GM23248 (cell line): Measurements from ENCODE around the gene SEZ6. TPM values are rescaled to one million over a fixed set of nuclear protein-coding genes. Genes with fewer than 3 reads are reported as not detected.

ENCODE experiments used
- DNase-seq: peaks from one replicate; pipeline ENCODE4 v3.0.0-alpha.2; 2015
- H2AFZ ChIP-seq: fragments of 200-600 bp; sonication (generic); 2 replicates; pipeline ENCODE4 v1.6.1; 2016; ENCODE audit warnings: antibody characterized with exemption
- H3F3A ChIP-seq: fragments of 200-600 bp; sonication (generic); 2 replicates; pipeline ENCODE4 v1.6.1; 2016; ENCODE audit warnings: mild to moderate bottlenecking, antibody characterized with exemption, mixed run types; ENCODE audit not compliant: insufficient read depth
- H3K27ac ChIP-seq: fragments of 200-600 bp; sonication (generic); 2 replicates; pipeline ENCODE4 v1.5.1; 2016; ENCODE audit warnings: mild to moderate bottlenecking
- H3K27me3 ChIP-seq: fragments of 200-600 bp; sonication (generic); replicated peaks from 2 replicates; pipeline ENCODE4 v1.6.1; 2016; ENCODE audit warnings: mild to moderate bottlenecking; ENCODE audit not compliant: insufficient read depth
- H3K36me3 ChIP-seq: fragments of 200-600 bp; sonication (generic); 2 replicates; pipeline ENCODE4 v1.6.1; 2016; ENCODE audit warnings: low read depth, mild to moderate bottlenecking
- H3K4me1 ChIP-seq: fragments of 200-600 bp; sonication (generic); 2 replicates; pipeline ENCODE4 v1.6.1; 2016; ENCODE audit warnings: mild to moderate bottlenecking; ENCODE audit not compliant: insufficient read depth
- H3K4me2 ChIP-seq: fragments of 200-600 bp; sonication (generic); one replicate; pipeline ENCODE4 v1.6.1; 2016; ENCODE audit warnings: mild to moderate bottlenecking; ENCODE audit not compliant: unreplicated experiment
- H3K4me3 ChIP-seq: fragments of 200-600 bp; sonication (generic); 2 replicates; pipeline ENCODE4 v1.5.1; 2016; ENCODE audit warnings: mild to moderate bottlenecking
- H3K79me2 ChIP-seq: fragments of 200-600 bp; sonication (generic); 2 replicates; pipeline ENCODE4 v1.6.1; 2016; ENCODE audit warnings: mild to moderate bottlenecking; ENCODE audit not compliant: insufficient read depth
- H3K9ac ChIP-seq: fragments of 200-600 bp; sonication (generic); 2 replicates; pipeline ENCODE4 v1.6.1; 2016; ENCODE audit warnings: mild to moderate bottlenecking
- H3K9me2 ChIP-seq: fragments of 200-600 bp; sonication (generic); 2 replicates; pipeline ENCODE4 v1.6.1; 2016; ENCODE audit warnings: mixed run types, mild to moderate bottlenecking, moderate library complexity; ENCODE audit not compliant: insufficient read depth
- H3K9me3 ChIP-seq: fragments of 200-600 bp; sonication (generic); one replicate; pipeline ENCODE4 v1.6.1; 2017; ENCODE audit warnings: low read depth
- H4K20me1 ChIP-seq: fragments of 200-600 bp; sonication (generic); 2 replicates; pipeline ENCODE4 v1.6.0; 2016; ENCODE audit not compliant: insufficient read depth
- EZH2 ChIP-seq: fragments of 200-600 bp; sonication (generic); IDR thresholded peaks from 2 replicates; pipeline ENCODE4 v1.6.1; 2018; ENCODE audit warnings: antibody characterized with exemption, mild to moderate bottlenecking; ENCODE audit not compliant: insufficient read depth, poor library complexity, severe bottlenecking
- EZH2phosphoT487 ChIP-seq: fragments of 200-600 bp; sonication (generic); IDR thresholded peaks from 2 replicates; pipeline ENCODE4 v1.6.1; 2018; ENCODE audit warnings: antibody characterized with exemption, moderate library complexity, mild to moderate bottlenecking, low read depth; ENCODE audit not compliant: insufficient read depth
- WGBS, 2 experiments: methylation state at CpG; one replicate each; pipeline ENCODE4 v1.1.6; 2015 to 2017; ENCODE audit warnings: low lambda C conversion rate in 2 of 2, low coverage in 1 of 2; ENCODE audit errors: missing lambda C conversion rate in 2 of 2; 5-methylcytosine and 5-hydroxymethylcytosine counted together
- in situ Hi-C: fragments of 300-500 bp; cut with MboI; formaldehyde crosslinking; loops from 2 replicates; pipeline ENCODE4 v1.15.0; 2020
- polyA plus RNA-seq: library from polyadenylated mRNA; unstranded; fragments of >200 nt; fragmentation: Nextera tagmentation; extraction: Ambion mirVana; gene quantifications from 2 replicates; pipeline ENCODE4 v1.2.1, GENCODE V29; 2016
- total RNA-seq: library from RNA; depleted of rRNA; stranded (reverse); fragments of >200 nt; shearing (Covaris generic); gene quantifications from 2 replicates; pipeline ENCODE4 v1.2.3, GENCODE V29; 2014

Gene SEZ6
- total and polyA plus RNA-seq, 2 experiments from 2014 or later = not detected

- Histone ChIP-seq H3K9me2 (no peaks in the 10 kb centered on the region), H4K20me1 (no peaks in the 10 kb centered on the region), H3K79me2 (no peaks in the 10 kb centered on the region), H3K4me1 (no peaks in the 10 kb centered on the region), H2AFZ (no peak overlapping the region), H3K9me3 (no peaks in the 10 kb centered on the region), H3F3A (no peaks in the 10 kb centered on the region), H3K4me3 (no peak overlapping the region), H3K4me2 (no peak overlapping the region), H3K27ac (no peak overlapping the region), H3K27me3 (peaks cover 15% of the 10 kb centered on the region), H3K36me3 (no peaks in the 10 kb centered on the region), H3K9ac (no peak overlapping the region)
- in situ Hi-C loops = no loop called here
- no peak for DNase-seq
- no peak for TF ChIP-seq EZH2phosphoT487
- TF ChIP-seq EZH2 = no peak
Observed at GRCh38 chr17:28989028-28989427, 16.8 kb downstream of the SEZ6 start.

GRCh38 chr17:28988475-28988874 lies 17.4 kb downstream of the SEZ6 start:
- no peaks in the 10 kb centered on the region for H3K4me1 ChIP-seq
- H2AFZ ChIP-seq = no peak overlapping the region
- H3K27me3 ChIP-seq = peaks cover 16% of the 10 kb centered on the region
- H3F3A ChIP-seq = no peaks in the 10 kb centered on the region
- H3K27ac ChIP-seq = no peak overlapping the region
- no peaks in the 10 kb centered on the region for H3K9me3 ChIP-seq
- no peak overlapping the region for H3K9ac ChIP-seq
- no peak overlapping the region for H3K4me3 ChIP-seq
- TF ChIP-seq EZH2 (no peak), EZH2phosphoT487 (no peak)
- WGBS, 2 experiments = 58 to 100% methylated on average over 1 of the region's 1 CpG
- no peaks in the 10 kb centered on the region for H4K20me1 ChIP-seq
- no peak for DNase-seq
- H3K79me2 ChIP-seq = no peaks in the 10 kb centered on the region
- in situ Hi-C loops = no loop called here
- no peaks in the 10 kb centered on the region for H3K36me3 ChIP-seq
- no peak overlapping the region for H3K4me2 ChIP-seq
- no peaks in the 10 kb centered on the region for H3K9me2 ChIP-seq

GRCh38 chr17:28986714-28987655 lies 18.8 kb downstream of the SEZ6 start:
- Histone ChIP-seq H3K27ac (no peak overlapping the region), H4K20me1 (no peaks in the 10 kb centered on the region), H3K9me3 (no peaks in the 10 kb centered on the region), H2AFZ (no peak overlapping the region), H3F3A (no peaks in the 10 kb centered on the region), H3K9ac (no peak overlapping the region), H3K36me3 (no peaks in the 10 kb centered on the region), H3K4me3 (no peak overlapping the region), H3K27me3 (peaks cover 24% of the 10 kb centered on the region), H3K4me2 (no peak overlapping the region), H3K79me2 (no peaks in the 10 kb centered on the region), H3K9me2 (no peaks in the 10 kb centered on the region), H3K4me1 (no peaks in the 10 kb centered on the region)
- in situ Hi-C loops = no loop called here
- no peak for DNase-seq
- no peak for TF ChIP-seq EZH2
- no peak for TF ChIP-seq EZH2phosphoT487
- 58 to 63% methylated on average over 15 of the region's 15 CpGs for WGBS, 2 experiments

- H3K9me2 ChIP-seq = no peaks in the 10 kb centered on the region
- H3K9ac ChIP-seq = no peak overlapping the region
- 13 to 14% methylated on average over 32 to 36 of the region's 36 CpGs for WGBS, 2 experiments
- H3K36me3 ChIP-seq = no peaks in the 10 kb centered on the region
- peaks cover 24% of the 10 kb centered on the region for H3K27me3 ChIP-seq
- no peak overlapping the region for H2AFZ ChIP-seq
- in situ Hi-C loops = no loop called here
- no peak overlapping the region for H3K27ac ChIP-seq
- H3K9me3 ChIP-seq = no peaks in the 10 kb centered on the region
- H3F3A ChIP-seq = no peaks in the 10 kb centered on the region
- no peaks in the 10 kb centered on the region for H3K79me2 ChIP-seq
- TF ChIP-seq EZH2 (no peak), EZH2phosphoT487 (no peak)
- H4K20me1 ChIP-seq = no peaks in the 10 kb centered on the region
- no peak overlapping the region for H3K4me3 ChIP-seq
- no peak overlapping the region for H3K4me2 ChIP-seq
- H3K4me1 ChIP-seq = no peaks in the 10 kb centered on the region
- no peak for DNase-seq
Observed at GRCh38 chr17:28985950-28986713, 19.7 kb downstream of the SEZ6 start.
